ENCODE results near the gene LYL1. TPM values are rescaled to one million over a fixed set of nuclear protein-coding genes. Genes with fewer than 3 reads are reported as not detected.
A peak's percentile ranks its signal among the peaks of the same experiment; 100 is the strongest.

Gene LYL1
- total and polyA plus RNA-seq, 9 of the 15 experiments (the other 6 are each of a cell fraction or from before 2014, with no cell fraction given): 1.3 to 266 (median 34.0) TPM

DNA sequence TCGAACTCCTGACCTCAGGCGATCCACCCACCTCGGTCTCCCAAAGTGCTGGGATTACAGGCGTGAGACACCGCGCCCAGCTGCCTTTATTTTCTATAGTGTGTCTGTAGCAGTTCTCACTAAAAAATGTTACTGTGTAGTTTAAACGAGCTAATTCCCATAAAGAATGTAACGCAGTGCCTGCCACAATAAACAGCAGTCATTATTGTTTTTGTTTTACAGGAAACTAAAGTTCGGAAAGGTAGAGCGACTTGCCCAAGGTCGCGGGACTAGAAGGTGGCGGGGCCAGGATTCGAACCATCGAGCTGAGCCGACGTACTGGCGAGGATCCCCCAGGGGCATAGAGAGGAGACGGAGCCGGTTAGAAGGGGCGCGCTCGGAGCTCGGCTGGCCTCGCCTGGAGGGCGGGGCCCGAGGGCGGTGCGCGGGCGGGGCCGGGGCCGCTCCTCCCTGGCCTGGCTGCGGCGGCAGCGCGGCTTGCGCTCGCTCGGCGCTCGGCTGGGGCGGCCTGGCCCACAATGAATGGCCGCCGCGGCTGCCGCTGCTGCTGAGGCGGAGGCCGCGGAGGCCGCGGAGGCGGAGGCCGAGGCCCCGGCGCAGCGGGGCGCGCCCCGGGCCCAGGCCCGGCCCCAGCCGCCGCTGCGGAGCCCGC lies 15.2 kb upstream of the LYL1 start, which contains the start of gene NACC1:
Gene NACC1 (plus strand): TSS at position 493 of the 652 bp plus-strand sequence. CDS start 16,944 bp downstream, outside the sequence.
- Histone ChIP-seq H3K27me3 (ENCODE audit: control insufficient read depth in 2 of 2, insufficient read depth in 2 of 2, low read length in 2 of 2) (no peaks in the 10 kb centered on the region), H3K4me2 (ENCODE audit: insufficient read depth, low read length) (peak within 1 kb of the TSS; percentile 96), H2AFZ (ENCODE audit: low read depth, low read length) (peak within 1 kb of the TSS; percentile 69), H3K79me2 (ENCODE audit: control insufficient read depth, insufficient read depth, low read length) (peaks cover 81% of the 10 kb centered on the region), H3K4me3 (peak within 1 kb of the TSS; percentile 99), H4K20me1 (replicated peaks; ENCODE audit: control insufficient read depth, insufficient read depth, low read length) (peaks cover 38% of the 10 kb centered on the region), H3K9me1 (ENCODE audit: control insufficient read depth, insufficient read depth, low read length) (peaks cover 12% of the 10 kb centered on the region), H3K36me3 (ENCODE audit: control insufficient read depth, insufficient read depth, low read length) (peaks cover 64% of the 10 kb centered on the region), H3K4me1 (replicated peaks in 1 of 2; ENCODE audit: control insufficient read depth in 2 of 2, insufficient read depth in 2 of 2, low read length in 2 of 2) (peaks cover 21 to 50% of the 10 kb centered on the region in 2 experiments; a peak in 4 of 5 replicates), H3K9ac (ENCODE audit: insufficient read depth in 1 of 2, low read depth in 2 of 2, low read length in 2 of 2) (peak within 1 kb of the TSS; percentile 91 to 97), H3K9me3 (replicated peaks; ENCODE audit: control insufficient read depth, insufficient read depth, low read depth, low read length) (no peaks in the 10 kb centered on the region), H3K27ac (ENCODE audit: extremely low read depth, low read depth, low read length) (peak within 1 kb of the TSS; percentile 95)
- ChIA-PET CTCF (ENCODE audit: low intra/inter-chr PET ratio) (no interaction called here), POLR2A (interaction anchor here (0.5 to 4.9 kb wide), 13 partner anchors 9 to 785 kb away, joined by 3 to 31 read pairs (median 4); partner anchors contain the start of genes IER2, RNASEH2A and STX10)
- BruUV-seq (replicated peaks): no TSS peak
- in situ Hi-C loops (cut with MboI) (no loop called here), intact Hi-C loops (cut with micrococcal nuclease) (loop anchor here (2.0 kb wide), 2 partner anchors 15 to 33 kb away; partner anchors contain the start of genes IER2, LYL1 and STX10)
- DNase-seq (ENCODE audit: extremely low read depth in 1 of 4, low spot score in 3 of 4): peak; percentile 87 to 97 (median 92)
- peak; percentile 84 for FAIRE-seq
- WGBS (ENCODE audit: insufficient coverage, low coverage, missing lambda C conversion rate): under 1% methylated on average over 50 of the region's 65 CpGs
- ATAC-seq: peak; percentile 92
- TF ChIP-seq ZNF384 (IDR thresholded peaks at IDR 0.05; ENCODE audit: low read depth, low read length) (no peak), CTBP1 (IDR thresholded peaks at IDR 0.05; ENCODE audit: borderline replicate concordance) (peak; percentile 47; the same call in 1 of the 2 replicates), HCFC1 (IDR thresholded peaks at IDR 0.05; ENCODE audit: low read depth, low read length) (peak; percentile 64), JUND (IDR thresholded peaks at IDR 0.05; ENCODE audit: borderline replicate concordance, low read depth, low read length) (peak; percentile 72), JUND (tag; IDR thresholded peaks at IDR 0.05; ENCODE audit: borderline replicate concordance, low read depth, low read length) (no peak; the same call in 2 of the 3 replicates), ZKSCAN8 (CRISPR knock-in tag; IDR thresholded peaks at IDR 0.05) (0 out of 2 replicates have a peak, but pooled peaks have one; percentile 26), TFAM (CRISPR knock-in tag; conservative IDR thresholded peaks at IDR 0.05) (no peak), RAD21 (CRISPR knock-in tag; conservative IDR thresholded peaks at IDR 0.05 in 1 of 2, IDR thresholded peaks at IDR 0.05 in 1 of 2) (0 out of 4 replicates have a peak, but pooled peaks of 1 of the 2 experiments have one; percentile 9), FOSL1 (tag; conservative IDR thresholded peaks at IDR 0.05) (peak; percentile 26; the same call in 1 of the 2 replicates)
- TF ChIP-seq, protein P1, sequence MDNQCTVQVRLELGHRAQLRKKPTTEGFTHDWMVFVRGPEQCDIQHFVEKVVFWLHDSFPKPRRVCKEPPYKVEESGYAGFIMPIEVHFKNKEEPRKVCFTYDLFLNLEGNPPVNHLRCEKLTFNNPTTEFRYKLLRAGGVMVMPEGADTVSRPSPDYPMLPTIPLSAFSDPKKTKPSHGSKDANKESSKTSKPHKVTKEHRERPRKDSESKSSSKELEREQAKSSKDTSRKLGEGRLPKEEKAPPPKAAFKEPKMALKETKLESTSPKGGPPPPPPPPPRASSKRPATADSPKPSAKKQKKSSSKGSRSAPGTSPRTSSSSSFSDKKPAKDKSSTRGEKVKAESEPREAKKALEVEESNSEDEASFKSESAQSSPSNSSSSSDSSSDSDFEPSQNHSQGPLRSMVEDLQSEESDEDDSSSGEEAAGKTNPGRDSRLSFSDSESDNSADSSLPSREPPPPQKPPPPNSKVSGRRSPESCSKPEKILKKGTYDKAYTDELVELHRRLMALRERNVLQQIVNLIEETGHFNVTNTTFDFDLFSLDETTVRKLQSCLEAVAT (IDR thresholded peaks at IDR 0.05): peak in 1 of 2 experiments; percentile 99; a peak in 2 of 4 replicates
- TF ChIP-seq, protein P2, sequence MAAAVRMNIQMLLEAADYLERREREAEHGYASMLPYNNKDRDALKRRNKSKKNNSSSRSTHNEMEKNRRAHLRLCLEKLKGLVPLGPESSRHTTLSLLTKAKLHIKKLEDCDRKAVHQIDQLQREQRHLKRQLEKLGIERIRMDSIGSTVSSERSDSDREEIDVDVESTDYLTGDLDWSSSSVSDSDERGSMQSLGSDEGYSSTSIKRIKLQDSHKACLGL (CRISPR knock-in tag; IDR thresholded peaks at IDR 0.05; ENCODE audit: borderline replicate concordance, poor library complexity, severe bottlenecking): no peak
- TF ChIP-seq, protein P3, sequence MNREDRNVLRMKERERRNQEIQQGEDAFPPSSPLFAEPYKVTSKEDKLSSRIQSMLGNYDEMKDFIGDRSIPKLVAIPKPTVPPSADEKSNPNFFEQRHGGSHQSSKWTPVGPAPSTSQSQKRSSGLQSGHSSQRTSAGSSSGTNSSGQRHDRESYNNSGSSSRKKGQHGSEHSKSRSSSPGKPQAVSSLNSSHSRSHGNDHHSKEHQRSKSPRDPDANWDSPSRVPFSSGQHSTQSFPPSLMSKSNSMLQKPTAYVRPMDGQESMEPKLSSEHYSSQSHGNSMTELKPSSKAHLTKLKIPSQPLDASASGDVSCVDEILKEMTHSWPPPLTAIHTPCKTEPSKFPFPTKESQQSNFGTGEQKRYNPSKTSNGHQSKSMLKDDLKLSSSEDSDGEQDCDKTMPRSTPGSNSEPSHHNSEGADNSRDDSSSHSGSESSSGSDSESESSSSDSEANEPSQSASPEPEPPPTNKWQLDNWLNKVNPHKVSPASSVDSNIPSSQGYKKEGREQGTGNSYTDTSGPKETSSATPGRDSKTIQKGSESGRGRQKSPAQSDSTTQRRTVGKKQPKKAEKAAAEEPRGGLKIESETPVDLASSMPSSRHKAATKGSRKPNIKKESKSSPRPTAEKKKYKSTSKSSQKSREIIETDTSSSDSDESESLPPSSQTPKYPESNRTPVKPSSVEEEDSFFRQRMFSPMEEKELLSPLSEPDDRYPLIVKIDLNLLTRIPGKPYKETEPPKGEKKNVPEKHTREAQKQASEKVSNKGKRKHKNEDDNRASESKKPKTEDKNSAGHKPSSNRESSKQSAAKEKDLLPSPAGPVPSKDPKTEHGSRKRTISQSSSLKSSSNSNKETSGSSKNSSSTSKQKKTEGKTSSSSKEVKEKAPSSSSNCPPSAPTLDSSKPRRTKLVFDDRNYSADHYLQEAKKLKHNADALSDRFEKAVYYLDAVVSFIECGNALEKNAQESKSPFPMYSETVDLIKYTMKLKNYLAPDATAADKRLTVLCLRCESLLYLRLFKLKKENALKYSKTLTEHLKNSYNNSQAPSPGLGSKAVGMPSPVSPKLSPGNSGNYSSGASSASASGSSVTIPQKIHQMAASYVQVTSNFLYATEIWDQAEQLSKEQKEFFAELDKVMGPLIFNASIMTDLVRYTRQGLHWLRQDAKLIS (CRISPR knock-in tag; IDR thresholded peaks at IDR 0.05): no peak
- TF ChIP-seq, protein P4, sequence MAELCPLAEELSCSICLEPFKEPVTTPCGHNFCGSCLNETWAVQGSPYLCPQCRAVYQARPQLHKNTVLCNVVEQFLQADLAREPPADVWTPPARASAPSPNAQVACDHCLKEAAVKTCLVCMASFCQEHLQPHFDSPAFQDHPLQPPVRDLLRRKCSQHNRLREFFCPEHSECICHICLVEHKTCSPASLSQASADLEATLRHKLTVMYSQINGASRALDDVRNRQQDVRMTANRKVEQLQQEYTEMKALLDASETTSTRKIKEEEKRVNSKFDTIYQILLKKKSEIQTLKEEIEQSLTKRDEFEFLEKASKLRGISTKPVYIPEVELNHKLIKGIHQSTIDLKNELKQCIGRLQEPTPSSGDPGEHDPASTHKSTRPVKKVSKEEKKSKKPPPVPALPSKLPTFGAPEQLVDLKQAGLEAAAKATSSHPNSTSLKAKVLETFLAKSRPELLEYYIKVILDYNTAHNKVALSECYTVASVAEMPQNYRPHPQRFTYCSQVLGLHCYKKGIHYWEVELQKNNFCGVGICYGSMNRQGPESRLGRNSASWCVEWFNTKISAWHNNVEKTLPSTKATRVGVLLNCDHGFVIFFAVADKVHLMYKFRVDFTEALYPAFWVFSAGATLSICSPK (IDR thresholded peaks at IDR 0.05; ENCODE audit: borderline replicate concordance): no peak

Measured in K562 (cell line).